HG03159 (cell line): Measurements from ENCODE around the gene TAF11L2.
"Not testable (repeated sequence)": the region's sequence is repeated elsewhere in the genome, so short reads cannot be mapped to it uniquely, and the experiment has no call there.

Experiments
- ATAC-seq: cut with Tn5 transposase; IDR thresholded peaks from one replicate; pipeline ENCODE4 v1.9.1; 2021; ENCODE audit warnings: mild to moderate bottlenecking, moderate library complexity; ENCODE audit not compliant: unreplicated experiment

The TAF11L2 gene

DNA sequence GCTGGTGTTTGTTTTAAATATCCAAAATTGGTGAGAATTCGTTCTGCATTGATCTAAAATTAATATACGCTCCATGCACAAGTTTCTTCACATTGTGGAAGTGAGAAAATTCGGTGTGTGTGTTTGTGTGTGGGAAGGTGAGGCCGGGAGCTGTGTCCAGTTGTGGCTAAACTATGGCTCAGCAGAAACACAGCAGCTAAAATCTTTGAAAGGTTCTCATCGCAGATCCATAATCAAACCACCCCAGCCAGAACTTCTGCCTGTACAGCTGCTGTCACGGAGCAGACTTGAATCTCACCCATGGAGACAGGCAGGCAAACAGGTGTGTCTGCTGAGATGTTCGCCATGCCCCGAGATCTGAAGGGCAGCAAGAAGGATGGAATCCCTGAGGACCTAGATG lies at the start of gene TAF11L2:
TAF11L2 (plus strand) TSS at position 301 of the 400 bp plus-strand sequence.
- ATAC-seq: not testable (repeated sequence)

DNA sequence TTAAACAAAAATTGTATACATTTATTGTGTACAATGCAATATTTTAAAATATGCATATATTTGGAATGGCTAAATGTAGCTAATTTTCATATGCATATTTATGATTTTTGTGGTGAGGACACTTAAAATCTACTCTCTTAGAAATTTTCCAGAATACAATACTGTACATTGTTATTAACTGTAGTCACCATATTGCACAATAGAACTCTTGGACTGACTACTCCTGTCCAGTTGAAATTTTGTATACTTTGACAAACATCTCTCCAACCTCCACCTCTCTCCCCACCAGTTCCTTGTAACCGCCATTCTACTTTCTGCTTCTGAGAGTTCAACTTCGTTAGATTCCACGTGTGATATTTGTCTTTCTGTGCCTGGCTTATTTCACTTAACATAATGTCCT lies 49.2 kb upstream of the TAF11L2 start:
- ATAC-seq: no peak

DNA sequence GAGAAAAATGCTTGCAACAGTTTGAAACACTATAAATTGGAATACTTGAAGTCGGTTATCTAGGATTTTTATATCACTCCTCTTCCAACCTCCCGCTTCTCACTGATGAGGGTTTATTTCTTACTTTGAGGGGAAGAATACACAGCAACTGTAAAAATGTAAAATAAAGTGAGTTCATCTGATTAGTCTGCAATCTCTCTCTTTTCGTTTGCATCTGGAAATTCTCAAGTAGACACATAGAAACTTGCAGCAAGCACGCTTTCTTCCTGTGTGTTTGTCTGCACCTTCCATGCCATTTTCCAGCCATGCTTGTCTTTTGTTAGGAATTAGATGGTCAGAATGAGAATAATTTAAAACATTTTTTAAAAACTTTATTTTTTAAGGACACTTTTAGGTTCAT lies 45.1 kb upstream of the TAF11L2 start:
- ATAC-seq: no peak

DNA sequence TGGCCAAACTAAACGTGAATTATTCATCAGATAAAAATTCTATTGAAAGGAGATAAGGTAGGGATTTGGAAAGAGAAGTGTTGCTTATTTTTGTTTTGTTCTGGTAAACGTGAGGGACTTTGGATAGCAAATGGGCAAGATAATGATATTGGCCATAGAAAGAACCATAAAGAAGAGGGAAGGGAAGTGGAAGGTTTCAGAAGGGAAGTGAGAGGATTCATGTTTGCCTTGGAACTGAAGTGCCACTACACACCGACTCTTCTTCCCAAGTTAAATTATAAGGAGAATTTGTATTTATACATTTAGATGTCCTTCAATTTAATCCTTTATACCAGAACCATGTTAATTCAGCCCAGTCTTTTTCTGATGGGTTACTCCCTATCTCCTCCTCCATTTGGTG lies 42.1 kb upstream of the TAF11L2 start:
- ATAC-seq: no peak

DNA sequence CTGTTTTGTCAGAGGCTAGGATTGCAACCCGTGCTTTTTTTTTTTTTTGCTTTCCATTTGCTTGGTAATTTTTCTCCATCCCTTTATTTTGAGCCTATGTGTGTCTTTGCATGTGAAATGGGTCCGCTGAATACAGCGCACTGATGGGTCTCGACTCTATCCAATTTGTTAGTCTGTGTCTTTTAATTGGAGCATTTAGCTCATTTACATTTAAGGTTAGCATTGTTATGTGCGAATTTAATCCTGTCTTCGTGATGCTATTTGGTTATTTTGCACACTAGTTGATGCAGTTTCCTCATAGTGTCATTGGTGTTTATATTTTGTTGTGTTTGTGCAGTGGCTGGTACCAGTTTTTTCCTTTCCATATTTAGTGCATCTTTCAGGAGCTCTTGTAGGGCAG lies 36.2 kb upstream of the TAF11L2 start:
- no peak for ATAC-seq

DNA sequence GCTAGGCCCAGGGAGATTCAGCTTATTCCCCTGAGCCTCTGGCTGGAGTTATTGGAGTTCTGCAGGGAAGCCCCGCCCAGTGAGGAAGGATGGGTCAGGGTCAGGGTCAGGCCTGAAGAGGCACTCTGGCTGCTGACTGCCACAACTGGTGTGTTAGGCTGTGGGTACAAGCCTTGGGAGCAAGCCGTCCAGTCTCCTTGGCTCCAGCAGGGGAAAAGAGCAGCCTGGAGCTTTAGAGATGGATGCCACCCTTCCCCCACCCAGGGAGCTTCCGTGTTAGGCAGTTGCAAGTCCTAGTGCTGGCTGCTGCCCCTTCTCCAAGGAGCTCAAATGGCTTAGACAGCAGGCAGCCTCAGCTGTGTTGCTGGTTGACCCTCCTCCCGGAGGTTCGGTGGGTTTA lies 34.4 kb upstream of the TAF11L2 start:
- ATAC-seq: no peak

DNA sequence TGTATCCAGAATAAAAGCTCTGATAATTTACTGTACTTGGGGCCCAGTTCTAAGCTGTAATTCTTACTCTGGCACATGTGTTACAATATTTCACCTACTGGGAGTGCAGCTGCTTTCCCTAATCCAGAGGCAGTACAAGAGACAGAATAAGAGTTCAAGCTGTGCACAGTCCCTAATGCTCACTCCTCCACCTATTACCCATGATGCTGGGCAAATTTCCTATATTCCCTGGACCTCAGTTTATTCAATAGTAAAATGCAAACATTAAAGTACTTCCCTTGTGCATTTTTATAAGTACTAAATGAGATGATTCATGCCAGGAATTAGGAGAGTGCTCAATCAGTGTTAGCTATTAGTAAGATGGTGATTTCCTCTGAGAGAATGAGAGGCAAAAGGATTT lies 28.0 kb upstream of the TAF11L2 start:
- no peak for ATAC-seq

DNA sequence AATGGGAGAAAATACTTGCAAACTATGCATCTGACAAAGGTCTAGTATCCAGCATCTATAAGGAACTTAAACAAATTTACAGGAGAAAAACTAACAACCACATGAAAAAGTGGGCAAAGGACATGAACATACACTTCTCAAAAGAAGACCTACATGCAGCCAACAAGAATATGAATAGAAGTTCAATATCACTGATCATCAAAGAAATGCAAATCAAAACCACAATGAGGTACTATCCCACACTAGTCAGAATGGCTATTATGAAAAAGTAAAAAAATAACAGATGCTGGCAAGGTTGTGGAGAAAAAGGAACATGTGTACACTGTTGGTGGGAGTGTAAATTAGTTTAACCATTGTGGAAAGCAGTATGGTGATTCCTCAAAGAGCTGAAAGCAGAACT lies 23.0 kb upstream of the TAF11L2 start:
- not testable (repeated sequence) for ATAC-seq

DNA sequence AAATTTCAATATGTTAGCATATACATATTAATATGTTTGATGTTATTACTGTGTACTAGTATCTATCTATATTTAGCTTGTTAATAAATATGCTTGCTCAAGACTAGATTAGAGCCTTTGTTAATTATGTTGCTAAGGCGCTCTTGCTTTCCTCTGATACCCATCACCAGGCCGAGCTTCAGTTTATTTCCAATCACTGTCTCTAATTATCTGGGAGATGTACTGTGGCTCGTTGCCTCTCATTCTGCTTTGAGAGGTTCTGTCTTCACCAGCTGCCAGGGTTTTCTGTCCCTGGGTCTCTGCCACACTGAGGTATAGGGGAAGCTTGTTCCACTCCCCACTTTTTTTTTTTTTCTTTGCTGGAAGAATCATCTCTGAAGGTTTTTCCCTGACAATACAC lies 21.0 kb upstream of the TAF11L2 start:
- no peak for ATAC-seq

DNA sequence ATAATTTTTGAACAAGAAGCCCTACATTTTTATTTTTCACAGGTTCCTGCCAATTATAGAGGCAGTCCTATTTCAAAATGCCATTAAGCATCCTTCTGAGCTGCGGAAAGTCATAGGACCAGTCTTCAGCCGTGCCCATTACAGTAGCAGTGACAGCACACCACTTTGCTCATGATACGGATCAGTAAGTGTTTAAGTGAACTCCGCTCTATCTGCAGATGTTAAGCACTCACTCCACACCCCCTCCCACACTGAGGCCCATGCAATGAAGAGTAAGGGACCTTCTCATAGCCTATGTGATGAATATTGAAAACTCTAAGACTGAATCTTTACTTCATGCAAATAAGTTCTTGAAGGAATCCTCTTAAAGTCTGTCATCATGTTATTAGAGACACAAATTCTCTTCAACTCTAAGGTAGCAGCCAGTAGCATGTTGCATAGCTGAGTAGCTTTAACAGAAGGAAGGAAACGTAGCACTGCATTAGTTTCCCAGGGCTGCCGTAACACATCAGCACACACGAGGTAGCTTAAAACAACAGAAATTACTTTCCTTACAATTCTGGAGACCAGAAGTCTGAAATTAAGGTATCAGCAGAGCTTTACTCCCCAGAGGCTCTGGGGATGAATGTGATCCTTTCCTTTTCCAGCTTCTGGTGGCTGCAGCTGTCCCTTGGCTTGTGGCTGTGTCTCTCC lies 20.3 kb upstream of the TAF11L2 start:
- no peak for ATAC-seq

DNA sequence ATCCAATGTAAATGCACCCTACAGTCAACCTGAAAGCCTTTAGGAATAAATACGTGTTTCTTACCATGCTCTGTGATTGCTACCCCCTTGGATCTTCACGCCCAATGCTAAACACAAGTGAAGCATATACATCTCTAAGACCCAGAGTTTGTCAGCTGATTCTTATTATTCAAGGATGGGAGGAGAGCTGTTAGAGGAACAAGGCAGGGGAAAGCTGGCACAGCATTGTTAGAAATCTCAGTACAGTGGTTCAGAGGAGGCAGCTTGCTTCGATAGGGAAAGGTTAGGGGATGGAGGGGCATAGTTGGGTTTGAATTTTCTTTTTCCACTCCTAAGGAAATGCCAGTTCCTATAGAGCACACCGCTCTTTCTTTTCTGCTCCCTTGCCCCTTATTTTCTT lies 16.7 kb upstream of the TAF11L2 start:
- ATAC-seq: no peak

DNA sequence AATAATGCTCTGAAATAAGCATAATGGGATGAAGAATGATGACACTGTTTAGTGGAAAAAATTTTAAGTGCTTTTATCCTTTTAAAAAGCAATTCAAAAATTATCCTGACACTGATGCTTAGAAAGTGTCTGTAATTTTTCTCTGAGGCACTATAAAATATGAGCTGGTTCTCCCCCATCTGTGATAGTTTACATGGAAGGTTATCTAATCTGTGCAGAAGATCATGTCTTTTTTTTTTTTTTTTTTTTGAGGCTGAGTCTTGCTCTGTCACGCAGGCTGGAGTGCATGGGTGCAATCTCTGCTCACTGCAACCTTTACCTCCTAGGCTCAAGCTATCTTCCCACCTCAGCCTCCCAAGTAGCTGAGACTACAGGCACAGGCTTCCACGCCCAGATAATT lies 15.2 kb upstream of the TAF11L2 start:
- ATAC-seq: no peak

DNA sequence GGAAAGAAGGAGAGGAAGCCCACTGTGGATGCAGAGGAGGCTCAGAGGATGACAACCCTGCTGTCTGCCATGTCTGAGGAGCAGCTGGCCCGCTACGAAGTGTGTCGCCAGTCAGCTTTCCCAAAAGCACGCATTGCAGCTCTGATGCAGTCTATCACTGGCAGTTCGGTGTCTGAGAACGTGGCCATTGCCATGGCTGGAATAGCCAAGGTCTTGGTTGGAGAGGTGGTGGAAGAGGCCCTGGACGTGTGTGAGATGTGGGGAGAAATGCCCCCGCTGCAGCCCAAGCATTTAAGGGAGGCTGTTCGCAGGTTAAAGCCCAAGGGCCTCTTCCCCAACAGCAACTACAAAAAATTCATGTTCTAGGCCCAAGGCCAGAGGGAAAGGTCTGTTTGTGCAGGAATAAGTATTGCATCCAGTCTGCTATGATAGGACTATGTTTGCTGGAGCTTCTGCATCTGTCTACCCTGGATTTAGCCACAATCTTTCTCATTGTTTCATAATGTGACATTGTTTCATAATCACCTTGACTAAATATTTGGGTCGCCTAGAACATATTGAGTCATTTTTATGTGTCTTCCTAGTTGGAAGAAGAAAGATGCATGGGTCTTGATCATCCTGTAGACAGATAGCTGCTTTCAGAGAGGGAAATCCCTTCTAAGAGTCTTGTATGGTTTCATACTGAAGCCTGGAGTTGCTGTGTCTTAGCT lies 11.4 kb upstream of the TAF11L2 start:
- not testable (repeated sequence) for ATAC-seq

DNA sequence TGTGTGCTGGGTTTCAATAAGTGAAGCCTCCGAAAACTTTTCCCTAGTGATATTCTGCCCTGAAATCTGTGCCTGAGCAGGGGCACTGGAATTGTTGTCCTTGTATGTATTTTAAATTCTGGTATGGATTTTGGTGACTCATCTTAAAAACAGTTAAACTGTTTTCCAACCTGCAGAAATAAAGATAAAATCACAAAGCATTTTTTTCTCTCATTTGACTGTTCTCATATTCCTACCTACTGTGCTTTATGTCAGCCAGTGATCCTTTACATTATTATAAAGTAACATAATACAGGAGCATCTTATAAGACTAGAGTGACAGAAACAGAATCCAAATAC lies 10.9 kb upstream of the TAF11L2 start:
- ATAC-seq: no peak

DNA sequence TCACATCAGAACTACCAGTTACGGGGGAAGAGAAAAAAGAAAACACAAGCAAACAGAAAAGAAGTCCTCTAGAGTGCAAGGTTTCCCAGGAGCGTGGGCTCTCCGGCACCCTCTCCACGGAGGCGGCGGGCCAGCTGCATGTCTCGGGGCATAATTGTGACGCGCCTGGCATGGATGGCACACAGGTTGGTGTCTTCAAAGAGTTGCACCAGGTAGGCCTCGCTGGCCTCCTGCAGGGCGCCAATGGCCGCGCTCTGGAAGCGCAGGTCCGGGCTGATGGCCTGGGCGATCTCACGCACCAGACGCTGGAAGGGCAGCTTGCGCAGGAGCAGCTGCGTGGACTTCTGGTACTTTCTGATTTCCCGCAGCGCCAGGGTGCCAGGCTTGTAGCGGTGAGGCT lies 6.8 kb upstream of the TAF11L2 start:
- not testable (repeated sequence) for ATAC-seq

DNA sequence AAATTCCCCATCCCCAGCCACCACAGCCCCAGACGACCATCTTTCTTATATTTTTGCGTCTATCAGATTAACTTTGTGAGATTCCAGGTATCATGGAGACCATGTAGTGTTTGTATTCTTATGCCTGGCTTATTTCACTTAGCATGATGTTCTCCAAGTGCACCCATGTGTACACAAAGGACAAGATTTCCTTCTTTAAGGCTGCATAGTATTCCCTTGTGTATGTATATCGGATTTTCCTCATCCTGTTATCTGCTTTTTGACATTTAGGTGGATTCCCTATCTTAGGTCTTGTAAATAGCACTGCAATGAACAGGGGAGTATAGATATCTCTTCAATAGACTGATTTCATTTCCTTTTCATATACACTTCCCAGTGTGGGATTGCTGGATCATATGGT lies 5.3 kb upstream of the TAF11L2 start:
- no peak for ATAC-seq

DNA sequence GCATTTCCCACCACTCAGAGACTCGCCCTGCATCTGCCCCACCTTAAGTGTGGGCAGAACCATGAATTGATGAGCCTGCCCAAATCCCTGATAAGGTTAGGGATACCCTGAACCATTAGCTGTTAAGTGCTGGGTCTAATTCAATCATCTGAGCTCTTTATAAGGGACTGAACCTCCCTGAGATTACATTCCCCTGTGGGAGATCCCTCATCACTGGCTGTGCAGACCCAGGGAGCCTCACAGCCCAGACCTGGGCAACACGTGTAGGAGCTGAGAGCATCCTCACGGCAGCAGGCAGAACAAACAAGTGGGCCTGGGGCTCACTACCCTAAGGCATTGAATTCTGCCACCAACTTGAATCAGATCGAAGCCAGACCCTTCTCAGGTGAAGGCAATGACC lies 585 bp upstream of the TAF11L2 start:
- ATAC-seq: no peak

DNA sequence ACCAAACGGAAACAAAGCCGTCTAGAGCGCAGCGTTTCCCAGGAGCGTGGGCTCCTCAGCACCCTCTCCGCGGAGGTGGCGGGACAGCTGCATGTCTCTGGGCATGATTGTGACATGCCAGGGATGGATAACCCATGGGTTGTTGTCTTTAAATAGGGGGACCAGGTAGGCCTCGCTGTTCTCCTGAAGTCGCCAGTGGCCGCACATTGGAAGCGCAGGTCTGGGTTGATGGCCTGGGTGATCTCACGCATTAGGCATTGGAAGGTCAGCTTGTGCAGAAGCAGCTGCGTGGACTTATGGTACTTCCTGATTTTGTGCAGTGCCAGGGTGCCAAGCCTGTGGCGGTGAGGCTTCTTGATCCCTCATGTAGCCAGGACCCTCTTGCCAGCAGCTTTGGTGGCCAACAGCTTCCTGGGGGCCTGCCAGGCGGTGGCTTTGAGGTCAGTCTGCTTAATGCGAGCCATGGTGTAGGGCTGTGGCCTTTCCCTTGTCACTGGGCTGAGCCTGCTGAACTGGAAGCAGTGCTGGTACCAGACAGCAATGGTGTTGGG lies 13.8 kb downstream of the TAF11L2 start:
- ATAC-seq: no peak

DNA sequence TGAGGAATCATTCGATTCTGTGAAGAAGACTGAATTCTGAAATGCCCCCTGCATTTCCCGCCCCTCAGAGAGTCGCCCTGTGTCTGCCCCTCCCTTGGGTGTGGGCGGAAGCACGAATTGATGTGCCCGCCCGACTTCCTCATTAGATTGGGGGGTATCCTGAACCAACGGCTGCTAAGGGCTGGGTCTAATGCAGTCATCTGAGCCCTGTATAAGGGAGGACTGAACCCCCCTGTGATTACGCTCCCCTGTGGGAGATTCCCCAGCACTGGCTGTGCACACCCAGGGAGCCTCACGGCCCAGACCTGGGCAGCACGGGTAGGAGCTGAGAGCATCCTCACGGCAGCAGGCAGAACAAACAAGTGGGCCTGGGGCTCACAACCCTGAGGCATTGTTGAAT lies 19.5 kb downstream of the TAF11L2 start:
- not testable (repeated sequence) for ATAC-seq

DNA sequence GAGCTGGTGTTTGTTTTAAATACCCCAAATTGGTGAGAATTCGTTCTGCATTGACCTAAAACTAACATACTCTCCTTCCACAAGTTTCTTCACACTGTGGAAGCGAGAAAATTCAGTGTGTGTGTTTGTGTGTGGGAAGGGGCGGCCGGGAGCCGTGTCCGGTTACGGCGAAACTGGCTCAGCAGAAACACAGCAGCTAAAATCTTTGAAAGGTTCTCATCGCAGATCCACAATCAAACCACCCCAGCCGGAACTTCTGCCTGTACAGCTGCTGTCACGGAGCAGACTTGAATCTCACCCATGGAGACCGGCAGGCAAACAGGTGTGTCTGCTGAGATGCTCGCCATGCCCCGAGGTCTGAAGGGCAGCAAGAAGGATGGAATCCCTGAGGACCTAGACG lies 20.0 kb downstream of the TAF11L2 start, which contains the start of gene TAF11L3:
TAF11L3 (plus strand) TSS at position 301 of the 400 bp plus-strand sequence.
- ATAC-seq: not testable (repeated sequence)

DNA sequence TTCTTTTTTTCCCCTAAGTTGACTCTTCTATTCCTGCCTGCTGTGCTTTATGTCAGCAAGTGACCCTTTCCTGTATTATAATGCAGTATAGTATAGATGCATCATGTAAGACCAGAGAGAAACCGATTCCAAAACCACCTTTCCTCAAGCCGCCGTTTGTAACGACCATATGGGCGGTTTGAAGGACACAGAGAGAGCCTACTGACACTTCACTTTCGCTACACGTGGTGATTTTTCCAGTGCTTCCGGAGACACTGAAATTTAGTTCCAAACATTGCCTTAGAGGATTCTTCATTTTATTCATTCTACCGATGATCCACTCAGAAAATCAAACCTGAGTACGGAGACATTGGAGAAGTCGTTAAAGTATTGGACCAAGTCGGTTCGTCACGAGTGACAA lies 21.5 kb downstream of the TAF11L2 start:
- not testable (repeated sequence) for ATAC-seq

DNA sequence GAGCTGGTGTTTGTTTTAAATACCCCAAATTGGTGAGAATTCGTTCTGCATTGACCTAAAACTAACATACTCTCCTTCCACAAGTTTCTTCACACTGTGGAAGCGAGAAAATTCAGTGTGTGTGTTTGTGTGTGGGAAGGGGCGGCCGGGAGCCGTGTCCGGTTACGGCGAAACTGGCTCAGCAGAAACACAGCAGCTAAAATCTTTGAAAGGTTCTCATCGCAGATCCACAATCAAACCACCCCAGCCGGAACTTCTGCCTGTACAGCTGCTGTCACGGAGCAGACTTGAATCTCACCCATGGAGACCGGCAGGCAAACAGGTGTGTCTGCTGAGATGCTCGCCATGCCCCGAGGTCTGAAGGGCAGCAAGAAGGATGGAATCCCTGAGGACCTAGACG lies 23.5 kb downstream of the TAF11L2 start, which contains the start of gene TAF11L4:
TAF11L4 (plus strand) TSS at position 301 of the 400 bp plus-strand sequence.
- not testable (repeated sequence) for ATAC-seq
